ENCODE results near the gene ABHD16B.
"Not testable (repeated sequence)": the region's sequence is repeated elsewhere in the genome, so short reads cannot be mapped to it uniquely, and the experiment has no call there.

The ABHD16B gene

DNA sequence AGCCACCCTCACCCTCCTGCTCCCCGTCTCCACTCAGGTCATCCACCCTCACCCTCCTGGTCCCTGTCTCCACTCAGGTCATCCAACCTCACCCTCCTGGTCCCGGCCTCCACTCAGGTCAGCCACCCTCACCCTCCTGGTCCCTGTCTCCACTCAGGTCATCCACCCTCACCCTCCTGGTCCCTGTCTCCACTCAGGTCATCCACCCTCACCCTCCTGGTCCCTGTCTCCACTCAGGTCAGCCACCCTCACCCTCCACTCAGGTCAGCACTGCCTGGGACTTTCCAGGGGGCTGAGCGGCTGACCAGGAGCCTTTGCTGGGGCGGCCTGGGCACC, 7.6 kb upstream of the ABHD16B start:
- DNase-seq (ENCODE audit: extremely low spot score, insufficient read length, low read depth), result not testable (repeated sequence)

DNA sequence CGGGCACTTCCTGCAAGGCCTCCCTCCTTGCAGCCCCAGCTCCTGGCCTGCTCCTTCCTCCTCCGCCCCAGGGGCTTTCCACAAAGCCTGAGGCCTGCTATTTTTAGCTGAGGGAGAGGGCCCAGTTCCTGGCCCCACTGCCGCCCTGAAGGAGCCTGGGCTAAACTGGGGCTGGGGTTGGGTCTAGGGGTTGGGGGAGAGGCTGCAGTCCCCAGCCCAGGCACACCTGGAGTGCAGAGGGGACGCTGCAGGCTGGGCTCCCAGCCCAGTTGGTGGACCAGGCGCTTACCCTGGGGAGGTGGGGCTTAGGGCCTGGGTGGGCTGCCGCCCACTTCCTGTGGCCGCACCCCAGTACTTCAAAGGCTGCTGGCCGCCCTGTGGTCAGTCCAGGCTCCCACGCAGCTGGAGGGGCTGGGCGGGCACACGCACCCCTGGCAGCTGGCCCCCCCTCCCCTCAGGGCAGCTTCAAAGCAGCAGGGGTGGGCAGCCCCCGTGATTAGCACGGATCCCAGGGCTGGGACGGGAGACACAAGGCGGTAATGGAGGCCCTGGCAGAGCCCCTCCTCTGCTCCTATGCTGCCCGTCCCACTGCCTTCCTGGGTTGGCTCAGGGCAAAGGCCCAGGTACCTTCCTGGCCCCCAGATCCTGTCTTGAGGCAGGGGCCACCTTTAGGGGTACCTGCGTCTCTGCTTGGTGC, 7.1 kb upstream of the ABHD16B start:
- FAIRE-seq (peak; percentile 62), DNase-seq (ENCODE audit: extremely low spot score, insufficient read length, low read depth) (no peak)

More for the DNA sequence above, 7.6 kb upstream of the ABHD16B start:
- not testable (repeated sequence) for FAIRE-seq

DNA sequence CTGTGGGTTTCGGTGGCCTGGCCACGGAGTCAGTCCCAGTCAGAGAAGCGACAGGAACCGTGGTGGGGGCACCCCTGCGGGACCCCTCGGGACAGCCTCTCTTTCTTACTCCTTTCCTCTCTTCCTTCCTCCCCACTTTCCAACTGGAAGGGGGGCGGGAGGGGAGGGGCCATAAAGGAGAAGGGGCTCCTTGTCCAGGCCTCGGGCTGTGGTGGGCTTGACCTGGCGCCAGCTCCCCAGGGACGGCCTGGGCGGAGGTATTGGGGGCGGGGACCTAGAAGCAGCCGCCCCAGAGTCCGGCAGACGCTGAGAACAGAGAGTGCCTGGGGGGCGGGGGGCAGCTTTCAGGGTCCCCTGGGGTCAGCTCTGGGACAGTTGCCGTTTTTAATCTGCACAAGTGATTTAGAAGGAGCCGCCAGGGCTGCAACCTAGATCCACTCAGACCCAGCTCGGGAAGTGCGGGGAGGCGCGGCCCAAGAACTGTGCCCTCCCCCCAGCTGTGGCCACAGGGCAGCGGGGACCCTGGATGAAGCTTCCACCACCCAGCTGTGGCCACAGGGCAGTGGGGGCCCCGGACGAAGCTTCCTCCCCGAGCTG, 6.4 kb upstream of the ABHD16B start:
- DNase-seq (ENCODE audit: extremely low spot score, insufficient read length, low read depth) (no peak), FAIRE-seq (no peak)

DNA sequence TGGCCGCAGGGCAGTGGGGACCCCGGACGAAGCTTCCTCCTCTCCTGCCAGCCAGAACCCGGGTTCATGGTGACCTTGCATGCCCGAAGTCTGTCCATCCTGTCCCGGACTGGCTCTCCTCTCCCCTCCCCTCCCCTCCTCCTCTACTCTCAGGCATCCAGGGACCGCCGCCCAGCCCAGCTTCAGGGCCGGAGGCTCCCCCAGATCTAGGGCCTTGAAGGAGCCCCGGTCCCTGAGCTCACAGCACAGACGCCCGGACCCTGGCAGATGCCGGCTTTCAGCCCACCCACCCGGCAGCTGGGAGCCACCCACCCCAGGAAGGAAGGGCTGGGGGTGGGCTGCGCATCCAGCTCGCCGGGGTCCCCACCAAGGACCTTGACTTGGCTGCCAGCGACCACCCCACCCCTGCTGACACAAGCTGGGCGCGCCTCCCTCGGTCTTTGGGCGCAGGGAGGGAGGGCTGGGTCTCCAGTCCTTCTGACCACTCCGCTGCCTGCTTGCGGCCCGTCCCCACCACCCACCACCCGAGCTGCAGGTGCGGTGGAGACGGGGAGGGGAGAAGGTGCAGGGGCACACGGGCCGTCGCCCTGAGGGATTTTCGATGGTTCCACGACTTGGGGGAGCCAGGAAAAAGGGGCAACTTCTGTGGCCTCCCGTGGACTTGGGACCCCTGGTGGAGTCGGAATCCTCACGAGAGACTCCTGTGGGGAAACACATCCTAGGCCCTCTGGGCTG, 5.8 kb upstream of the ABHD16B start:
- FAIRE-seq (no peak), DNase-seq (ENCODE audit: extremely low spot score, insufficient read length, low read depth) (no peak)

DNA sequence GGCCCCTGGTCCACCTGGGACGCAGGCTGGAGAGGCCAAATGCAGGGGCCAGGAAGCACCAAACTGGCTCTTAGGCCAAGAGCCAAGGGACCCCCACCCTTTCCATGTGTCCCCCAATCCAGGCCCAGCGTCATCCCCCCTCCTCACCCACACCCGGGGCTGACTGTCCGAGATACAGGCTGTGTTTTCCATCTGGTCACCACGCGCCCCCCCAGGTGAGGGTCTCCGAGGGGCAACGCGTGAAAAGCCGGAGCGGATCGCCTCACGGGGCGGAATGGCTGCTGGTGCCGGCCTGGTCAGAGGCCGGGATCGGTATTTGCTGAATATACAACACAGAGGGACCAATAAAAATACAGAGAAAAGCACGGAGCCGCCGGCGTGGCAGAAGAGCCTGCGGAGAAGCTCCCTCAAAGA, 5.2 kb upstream of the ABHD16B start:
- no peak for DNase-seq (ENCODE audit: extremely low spot score, insufficient read length, low read depth)
- FAIRE-seq, result no peak

DNA sequence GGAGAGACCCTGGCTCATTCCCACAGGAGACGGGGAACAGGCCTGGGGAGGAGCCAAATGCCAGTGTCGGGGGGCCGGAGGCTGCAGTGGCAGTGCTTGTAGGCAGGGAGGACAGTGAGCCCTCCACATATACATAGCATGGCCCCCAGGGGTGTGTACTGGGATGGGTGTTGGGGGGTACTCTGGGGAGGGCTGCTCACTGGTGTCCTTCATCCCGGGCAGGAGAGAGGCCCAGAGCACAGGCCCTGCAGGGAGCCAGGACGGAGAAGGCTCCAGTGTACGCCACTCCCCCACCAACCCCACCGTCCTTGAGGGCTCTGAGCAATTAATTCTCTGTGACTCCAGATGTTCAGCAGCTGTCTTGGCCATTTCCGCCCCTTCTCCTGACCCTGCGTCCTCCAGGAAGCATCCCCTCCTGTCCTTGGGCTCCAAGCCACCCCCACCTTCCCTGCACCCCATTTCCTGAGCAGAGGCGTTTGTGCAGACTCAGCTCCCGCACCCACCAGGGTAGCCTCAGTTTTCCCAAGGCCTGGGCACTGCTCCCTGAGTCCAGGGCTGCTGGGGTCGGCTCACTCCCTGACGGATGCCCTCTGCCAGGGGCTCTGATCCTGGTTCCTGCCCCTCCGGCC, 3.4 kb upstream of the ABHD16B start:
- no peak for FAIRE-seq
- DNase-seq (ENCODE audit: extremely low spot score, insufficient read length, low read depth), result no peak

DNA sequence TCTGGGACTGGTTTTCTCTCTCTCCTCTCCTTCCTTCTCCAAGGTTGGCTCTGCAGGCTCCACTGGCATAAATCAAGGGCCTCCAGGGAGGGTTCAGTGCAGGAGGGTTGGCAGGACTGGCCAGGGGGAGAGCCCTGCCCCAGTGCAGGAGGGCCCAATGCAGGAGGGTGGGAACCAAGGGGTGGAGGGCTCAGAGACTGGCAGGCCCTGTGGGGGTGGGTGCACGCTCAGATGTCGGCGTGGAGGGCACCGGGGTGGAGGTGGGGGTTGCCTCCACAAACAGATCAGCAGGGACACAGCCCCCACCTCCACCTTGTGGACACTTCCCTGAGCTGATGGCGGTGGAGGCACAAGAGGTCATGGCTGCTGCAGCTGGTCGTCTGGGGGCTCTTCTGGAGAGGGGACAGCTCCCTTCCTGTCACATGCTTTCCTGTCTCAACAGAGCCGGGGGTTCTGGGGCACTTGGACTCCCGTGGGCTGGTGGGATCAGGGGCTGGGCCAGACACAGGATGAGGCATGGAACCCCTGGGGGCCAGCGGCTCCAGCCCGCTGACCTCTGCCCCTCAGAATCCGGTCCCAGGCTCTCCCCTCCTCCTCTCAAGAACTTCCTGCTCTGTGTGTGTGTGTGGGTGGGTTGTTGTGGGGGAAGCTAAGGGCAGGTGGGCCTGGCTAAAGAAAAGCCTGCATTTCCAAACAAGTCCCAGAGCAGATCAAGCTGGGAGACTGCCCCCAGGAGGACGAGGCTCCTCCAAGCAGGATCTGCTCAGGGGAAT, 2.7 kb upstream of the ABHD16B start:
- no peak for FAIRE-seq
- no peak for DNase-seq (ENCODE audit: extremely low spot score, insufficient read length, low read depth)

DNA sequence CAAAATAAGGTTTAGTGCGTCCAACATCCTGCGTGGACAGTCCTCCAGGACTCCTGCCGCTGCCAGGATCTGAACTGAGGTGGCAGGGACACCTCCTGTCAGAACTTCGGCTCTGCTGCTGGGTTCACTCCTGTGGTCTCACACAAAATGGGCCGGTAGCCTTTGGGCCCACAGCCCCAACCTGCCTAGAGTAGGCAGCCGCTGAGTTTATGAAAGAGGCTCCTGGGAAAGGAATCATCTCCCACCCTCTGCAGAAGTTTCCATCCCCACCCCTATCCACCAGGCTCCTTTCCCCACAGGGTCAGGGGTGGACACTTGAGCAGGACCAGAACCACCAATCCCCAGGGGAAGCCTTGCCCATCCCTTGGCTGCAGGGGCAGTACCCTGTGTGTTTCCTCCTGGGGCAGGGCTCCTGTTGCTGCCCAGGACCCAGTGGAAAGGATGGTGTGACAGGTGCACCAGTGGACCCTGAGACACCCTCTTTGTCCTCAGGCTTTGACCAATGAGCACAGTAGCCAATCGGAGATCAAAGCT, 2.1 kb upstream of the ABHD16B start:
- DNase-seq (ENCODE audit: extremely low spot score, insufficient read length, low read depth) (no peak), FAIRE-seq (no peak)

DNA sequence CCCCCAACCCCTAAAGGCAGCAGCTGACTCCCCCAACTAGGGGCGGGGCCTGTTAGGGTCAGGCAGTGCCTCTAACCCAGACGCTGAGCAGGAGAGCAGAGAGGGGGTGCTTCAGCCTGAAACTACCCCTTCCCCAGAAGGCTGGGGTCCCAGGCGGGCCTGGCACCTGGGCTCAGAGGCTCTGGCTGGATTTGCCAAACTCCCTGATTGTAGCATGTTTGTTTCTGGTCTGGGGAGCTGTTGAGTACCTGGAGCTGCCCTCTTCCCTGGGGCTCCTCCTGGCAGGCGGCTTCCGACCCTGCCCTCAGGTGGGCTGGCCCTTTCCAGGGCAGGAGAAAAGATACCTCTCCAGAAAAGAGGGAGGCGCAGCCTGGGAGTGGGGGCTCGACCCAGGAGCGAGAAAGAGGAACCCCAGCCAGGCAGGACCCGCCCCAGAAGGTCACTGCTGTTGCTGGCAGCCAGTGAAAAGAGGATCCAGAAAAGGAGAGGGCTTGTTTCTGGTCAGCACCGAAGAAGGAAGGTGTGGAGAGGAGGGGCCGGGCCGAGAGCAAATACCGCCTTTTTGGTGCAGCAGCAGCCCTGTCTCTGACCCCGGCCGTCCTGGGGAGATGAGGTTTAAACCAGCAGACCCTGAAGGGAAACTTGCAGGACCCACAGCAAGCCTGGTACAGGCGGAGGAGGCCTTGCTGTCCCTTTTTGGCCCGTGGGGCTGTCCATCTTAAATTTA, 810 bp upstream of the ABHD16B start:
- DNase-seq (ENCODE audit: extremely low spot score, insufficient read length, low read depth) (no peak), FAIRE-seq (no peak)

DNA sequence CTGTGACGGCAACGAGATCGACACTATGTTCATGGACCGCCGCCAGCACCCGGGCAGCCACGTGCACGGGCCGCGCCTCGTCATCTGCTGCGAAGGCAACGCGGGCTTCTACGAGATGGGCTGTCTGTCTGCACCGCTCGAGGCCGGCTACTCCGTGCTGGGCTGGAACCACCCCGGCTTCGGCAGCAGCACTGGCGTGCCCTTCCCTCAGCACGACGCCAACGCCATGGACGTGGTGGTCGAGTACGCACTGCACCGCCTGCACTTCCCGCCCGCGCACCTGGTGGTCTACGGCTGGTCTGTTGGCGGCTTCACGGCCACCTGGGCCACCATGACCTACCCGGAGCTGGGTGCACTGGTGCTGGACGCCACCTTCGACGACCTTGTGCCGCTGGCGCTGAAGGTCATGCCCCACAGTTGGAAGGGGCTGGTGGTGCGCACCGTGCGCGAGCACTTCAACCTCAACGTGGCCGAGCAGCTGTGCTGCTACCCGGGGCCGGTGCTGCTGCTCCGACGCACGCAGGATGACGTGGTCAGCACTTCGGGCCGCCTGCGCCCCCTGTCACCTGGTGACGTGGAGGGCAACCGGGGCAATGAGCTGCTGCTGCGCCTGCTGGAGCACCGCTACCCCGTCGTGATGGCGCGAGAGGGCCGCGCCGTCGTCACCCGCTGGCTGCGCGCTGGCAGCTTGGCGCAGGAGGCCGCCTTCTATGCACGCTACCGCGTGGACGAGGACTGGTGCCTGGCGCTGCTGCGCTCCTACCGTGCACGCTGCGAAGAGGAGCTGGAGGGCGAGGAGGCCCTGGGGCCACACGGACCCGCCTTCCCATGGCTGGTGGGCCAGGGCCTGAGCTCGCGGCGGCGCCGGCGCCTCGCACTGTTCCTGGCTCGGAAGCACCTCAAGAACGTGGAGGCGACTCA, 943 bp downstream of the ABHD16B start:
- DNase-seq (ENCODE audit: extremely low spot score, insufficient read length, low read depth), result no peak
- no peak for FAIRE-seq

DNA sequence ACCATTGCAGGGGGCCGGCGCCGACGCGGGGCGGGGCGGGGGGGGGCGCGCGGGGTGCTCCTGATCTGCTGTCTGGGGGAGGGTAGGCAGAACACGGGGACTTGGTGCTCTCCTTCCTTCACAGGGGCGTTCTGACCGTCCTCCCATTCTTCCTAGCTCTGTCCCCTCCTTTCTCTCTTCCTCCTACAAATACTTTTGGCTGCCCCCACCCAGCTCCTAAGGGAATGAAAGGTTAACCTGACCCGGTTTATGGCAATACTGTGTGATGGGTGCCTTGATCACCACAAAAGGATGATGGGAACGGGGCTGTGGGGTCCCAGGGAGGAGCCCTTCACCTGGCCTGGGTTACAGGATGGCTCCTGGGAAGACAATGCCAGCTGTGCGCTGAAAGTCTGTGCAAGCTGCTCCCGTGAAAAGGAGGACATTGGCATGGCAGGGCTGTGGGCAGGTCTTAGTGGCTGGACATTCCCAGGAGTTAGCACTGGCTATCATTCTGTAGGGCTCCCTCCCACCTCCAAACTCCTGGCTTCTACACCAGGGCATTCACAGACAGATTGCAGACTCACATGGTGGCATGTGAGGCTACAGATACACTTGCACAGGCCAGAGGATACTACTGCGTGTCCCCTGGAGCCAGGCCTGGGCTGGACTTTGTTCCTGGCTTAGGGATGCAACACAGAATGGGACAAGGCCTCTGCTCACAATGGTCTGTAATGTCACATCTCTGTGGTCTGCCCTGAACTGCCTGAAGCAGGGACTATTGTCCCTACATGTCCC, 1.9 kb downstream of the ABHD16B start:
- FAIRE-seq (no peak), DNase-seq (ENCODE audit: extremely low spot score, insufficient read length, low read depth) (no peak)

DNA sequence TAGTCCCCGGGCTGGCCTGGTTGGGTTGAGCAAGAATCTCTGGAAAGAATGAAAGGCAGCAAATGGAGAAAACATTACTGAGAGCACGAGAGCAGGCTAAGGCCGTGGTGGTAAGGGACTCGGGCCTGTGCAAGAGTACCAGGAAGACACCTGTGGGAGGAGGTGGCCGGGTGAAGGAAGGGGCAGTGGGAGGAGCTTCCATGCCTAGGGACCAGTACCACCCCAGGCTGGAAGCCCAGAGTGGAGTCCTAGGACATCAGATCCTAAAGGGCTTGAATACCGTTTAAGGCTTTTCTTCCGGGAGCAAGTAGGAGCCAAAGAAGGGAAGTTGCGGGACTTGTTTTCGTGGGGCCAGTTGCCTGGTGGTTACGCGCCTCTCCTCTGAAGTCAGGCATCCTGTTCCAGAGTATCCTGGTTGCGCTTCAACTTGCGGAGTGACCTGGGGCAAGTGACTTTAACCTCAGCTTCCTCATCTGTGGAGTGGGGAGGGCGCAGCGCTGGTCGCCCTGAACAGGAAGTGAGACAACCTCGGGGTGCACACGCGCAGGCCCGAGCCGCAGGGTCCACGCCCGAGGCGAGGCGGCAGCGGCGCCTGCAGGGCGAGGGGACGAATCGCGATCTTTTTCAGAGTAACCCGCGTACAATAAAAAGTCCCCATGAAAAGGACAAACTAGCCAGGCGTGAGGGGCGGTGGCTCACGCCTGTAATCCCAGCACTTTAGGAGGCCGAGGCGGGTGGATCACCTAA, 2.7 kb downstream of the ABHD16B start:
- DNase-seq (ENCODE audit: extremely low spot score, insufficient read length, low read depth) (peak; percentile 84), FAIRE-seq (peak; percentile 91)

DNA sequence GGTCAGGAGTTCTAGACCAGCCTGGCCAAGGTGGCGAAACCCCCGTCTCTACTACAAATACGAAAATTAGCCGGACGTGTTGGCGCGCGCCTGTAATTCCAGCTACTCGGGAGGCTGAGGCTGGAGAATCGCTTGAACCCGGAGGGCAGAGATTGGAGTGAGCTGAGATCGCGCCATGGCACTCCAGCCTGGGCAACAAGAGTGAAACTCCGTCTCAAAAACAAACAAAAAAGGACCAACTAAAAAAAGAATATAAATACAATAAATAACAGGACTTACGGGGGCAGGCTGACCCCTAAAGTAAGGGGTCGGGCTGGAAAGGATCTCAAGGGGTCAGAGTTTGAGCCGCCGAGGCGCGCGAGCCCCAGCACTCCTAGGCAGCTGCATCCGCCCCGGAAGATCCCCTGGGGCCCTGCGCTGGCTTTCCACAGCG, 3.3 kb downstream of the ABHD16B start:
- DNase-seq (ENCODE audit: extremely low spot score, insufficient read length, low read depth), result no peak
- no peak for FAIRE-seq

DNA sequence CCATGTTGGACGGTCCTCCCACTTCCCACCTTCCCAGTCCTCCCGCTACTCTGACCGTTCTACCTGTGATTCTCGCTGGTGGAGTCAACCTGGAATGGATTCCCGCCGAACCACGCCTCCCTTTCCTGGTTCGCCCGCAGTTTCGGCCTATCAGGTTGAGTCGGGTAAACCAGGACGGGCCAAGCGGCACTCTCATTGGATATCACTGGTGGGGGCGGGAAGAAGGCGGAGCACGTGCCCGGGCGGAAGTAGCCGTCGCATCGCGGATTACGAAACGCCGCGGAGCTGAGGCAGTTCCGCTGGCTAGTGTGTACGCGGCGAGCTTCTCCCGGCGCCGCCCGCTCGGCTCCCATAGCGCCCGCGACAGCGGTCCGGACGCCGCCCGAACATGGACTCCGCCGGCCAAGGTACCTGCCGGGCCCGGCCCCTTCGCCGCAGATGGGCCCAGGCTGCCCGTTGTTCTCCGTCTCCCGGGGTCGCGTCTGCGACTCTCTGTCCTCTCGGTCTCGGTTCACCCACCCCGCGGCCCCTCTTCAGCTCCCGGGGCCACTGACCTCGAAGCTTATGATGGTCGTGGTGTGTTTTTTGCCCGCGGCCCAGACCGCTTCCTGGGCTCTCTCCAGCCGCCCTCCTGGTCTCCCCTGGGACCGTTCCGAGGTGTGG, 3.8 kb downstream of the ABHD16B start, which contains the start of gene TPD52L2:
Gene TPD52L2, plus strand, starts transcription at position 293 of the 663 bp plus-strand sequence. Its CDS starts 96 bp downstream, at position 389.
- DNase-seq (ENCODE audit: extremely low spot score, insufficient read length, low read depth) (peak; percentile 95), FAIRE-seq (peak; percentile 96)

DNA sequence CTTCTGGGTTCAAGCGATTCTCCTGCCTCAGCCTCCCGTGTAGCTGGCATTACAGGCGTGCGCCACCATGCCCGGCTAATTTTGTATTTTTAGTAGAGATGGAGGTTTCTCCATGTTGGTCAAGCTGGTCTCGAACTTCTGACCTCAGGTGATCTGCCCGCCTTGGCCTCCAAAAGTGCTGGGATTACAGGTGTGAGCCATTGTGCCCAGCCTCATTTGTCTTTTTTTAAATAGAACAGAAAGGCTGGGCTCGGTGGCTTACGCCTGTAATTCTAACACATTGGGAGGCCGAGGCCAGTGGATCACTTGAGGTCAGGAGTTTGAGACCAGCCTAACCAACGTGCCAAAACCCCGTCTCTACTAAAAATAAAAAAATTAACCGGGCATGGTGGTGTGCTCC, 5.7 kb downstream of the ABHD16B start:
- FAIRE-seq; DNase-seq (ENCODE audit: extremely low spot score, insufficient read length, low read depth): not testable (repeated sequence)

DNA sequence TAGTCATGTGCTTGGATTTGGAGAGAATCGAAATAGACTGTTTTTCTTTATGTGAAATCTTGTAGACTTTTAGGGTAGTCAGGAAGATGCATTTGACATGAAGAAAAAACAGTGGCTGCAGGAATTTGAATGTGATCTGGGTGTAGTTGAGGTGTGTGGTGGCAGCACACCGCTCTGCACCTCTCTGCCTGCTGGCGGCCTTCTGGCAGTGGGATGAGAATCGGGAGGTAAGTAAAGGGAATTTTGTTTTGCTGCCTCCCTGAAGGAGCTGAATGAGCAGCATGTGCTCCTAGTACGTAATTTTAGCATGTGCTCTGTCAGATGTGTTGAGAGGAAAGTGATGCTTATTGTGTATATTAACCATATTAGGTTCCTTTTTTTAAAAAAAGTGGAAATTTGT, 7.0 kb downstream of the ABHD16B start:
- FAIRE-seq, result no peak
- no peak for DNase-seq (ENCODE audit: extremely low spot score, insufficient read length, low read depth)

Measured in GM18507 (cell line).